ENCODE measurements around the gene SLC8B1.

Gene SLC8B1

DNA sequence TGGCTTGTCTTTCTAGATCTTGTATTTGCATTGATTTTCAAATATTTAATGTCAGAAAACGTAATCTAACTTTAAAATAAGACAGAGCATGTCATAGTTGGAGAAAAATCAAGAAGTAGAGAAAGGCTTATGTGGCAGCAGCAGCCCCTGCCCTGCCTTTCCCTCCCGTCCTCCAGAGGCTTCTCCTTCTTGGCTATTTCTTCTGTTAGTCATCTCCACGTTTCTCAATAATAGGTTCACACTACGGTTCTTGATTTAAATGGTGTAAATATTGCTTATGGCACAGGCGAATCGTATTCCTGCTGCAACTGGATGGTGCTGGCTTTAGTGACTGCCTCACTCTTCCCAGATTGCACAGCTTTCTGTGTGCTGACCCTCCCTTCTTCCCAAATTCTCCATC is 42.8 kb downstream of the SLC8B1 start:
- H3K4me3 ChIP-seq (ENCODE audit: low read depth, low read length): no peak overlapping the region
- no peak for DNase-seq (ENCODE audit: low read depth)
- TF ChIP-seq, protein P1, sequence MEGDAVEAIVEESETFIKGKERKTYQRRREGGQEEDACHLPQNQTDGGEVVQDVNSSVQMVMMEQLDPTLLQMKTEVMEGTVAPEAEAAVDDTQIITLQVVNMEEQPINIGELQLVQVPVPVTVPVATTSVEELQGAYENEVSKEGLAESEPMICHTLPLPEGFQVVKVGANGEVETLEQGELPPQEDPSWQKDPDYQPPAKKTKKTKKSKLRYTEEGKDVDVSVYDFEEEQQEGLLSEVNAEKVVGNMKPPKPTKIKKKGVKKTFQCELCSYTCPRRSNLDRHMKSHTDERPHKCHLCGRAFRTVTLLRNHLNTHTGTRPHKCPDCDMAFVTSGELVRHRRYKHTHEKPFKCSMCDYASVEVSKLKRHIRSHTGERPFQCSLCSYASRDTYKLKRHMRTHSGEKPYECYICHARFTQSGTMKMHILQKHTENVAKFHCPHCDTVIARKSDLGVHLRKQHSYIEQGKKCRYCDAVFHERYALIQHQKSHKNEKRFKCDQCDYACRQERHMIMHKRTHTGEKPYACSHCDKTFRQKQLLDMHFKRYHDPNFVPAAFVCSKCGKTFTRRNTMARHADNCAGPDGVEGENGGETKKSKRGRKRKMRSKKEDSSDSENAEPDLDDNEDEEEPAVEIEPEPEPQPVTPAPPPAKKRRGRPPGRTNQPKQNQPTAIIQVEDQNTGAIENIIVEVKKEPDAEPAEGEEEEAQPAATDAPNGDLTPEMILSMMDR (IDR thresholded peaks at IDR 0.05; ENCODE audit: insufficient read depth, low read depth, low read length, missing control alignments): no peak

DNA sequence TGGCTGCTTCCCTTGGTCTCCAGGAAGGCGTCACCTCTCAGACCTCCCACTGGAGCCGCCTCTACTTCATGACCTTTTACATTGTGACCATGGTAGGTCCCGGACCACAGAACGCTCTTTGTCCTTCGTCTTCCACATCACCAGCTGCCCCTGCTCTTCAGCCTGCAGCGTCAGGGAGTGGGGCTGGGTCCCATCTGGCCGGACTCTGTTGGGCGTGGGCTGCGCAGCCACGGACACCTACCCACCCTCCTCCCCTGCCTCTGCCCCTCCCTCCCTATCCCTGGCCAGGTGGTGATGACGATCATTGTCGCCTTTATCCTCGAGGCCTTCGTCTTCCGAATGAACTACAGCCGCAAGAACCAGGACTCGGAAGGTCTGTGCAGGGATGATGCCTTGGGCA is 43.3 kb downstream of the SLC8B1 start:
- TF ChIP-seq, protein P1 (IDR thresholded peaks at IDR 0.05; ENCODE audit: insufficient read depth, low read depth, low read length, missing control alignments): no peak
- no peak for DNase-seq (ENCODE audit: low read depth)
- H3K4me3 ChIP-seq (ENCODE audit: low read depth, low read length): no peak overlapping the region

DNA sequence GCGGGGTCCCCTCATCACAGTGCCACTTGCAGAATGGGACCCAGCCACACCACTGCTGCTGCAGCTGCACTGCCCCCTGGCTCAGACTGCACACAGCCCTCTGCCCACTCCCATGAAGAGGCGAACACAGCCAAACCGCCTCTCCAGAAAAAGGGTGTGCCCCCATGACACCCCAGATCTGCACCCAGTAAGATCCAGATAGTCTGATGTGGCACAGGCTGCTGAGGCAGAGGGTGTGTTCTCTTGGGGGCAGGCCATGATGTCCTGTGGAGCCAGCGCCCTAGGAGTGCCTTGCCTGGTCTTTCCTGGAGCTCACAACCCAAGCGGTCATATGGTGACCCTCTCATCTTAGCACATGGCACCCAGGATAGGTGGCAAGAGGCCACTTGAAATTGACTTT is 44.4 kb downstream of the SLC8B1 start:
- no peak overlapping the region for H3K4me3 ChIP-seq (ENCODE audit: low read depth, low read length)
- no peak for DNase-seq (ENCODE audit: low read depth)
- TF ChIP-seq, protein P1 (IDR thresholded peaks at IDR 0.05; ENCODE audit: insufficient read depth, low read depth, low read length, missing control alignments): no peak

DNA sequence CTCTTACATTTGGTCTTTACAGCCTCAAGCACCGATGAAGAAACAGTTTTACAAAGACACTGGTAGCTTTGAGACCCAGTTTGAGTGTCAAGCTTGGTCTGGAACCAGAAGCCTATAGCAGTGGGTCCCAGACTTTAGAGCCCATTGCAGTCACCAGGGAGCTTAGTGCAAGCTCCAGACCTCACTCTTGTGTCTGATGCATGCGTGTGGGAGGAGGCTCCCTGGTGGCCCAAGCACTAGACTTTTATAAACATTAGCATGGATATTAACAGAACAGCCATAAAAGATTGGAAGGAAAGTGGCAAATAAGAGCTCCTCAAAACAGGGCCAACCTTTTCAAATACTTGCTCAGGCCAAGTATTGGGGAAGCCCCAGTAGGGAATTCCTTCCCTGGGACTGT is 45.5 kb downstream of the SLC8B1 start:
- DNase-seq (ENCODE audit: low read depth): no peak
- TF ChIP-seq, protein P1 (IDR thresholded peaks at IDR 0.05; ENCODE audit: insufficient read depth, low read depth, low read length, missing control alignments): no peak
- H3K4me3 ChIP-seq (ENCODE audit: low read depth, low read length): no peak overlapping the region

DNA sequence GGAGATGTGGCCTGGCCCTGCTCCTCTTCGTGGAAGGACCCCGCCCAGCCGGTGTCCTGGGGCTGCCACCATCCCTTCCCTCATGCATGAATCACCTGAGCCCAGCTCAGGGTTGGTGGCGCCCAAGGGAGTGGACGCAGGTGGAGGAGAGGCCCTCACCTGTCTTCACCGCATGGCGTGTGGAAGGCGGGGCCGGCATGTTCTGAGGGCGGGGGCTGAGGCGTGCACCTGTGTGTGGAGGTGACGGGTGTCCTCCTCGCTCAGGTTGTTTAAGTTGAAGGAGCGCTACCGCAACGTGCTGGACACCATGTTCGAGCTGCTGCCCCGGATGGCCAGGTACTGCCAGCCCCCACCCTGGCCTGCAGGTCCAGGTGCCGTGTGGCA is 47.0 kb downstream of the SLC8B1 start:
- TF ChIP-seq, protein P1 (IDR thresholded peaks at IDR 0.05; ENCODE audit: insufficient read depth, low read depth, low read length, missing control alignments): no peak
- H3K4me3 ChIP-seq (ENCODE audit: low read depth, low read length): no peak overlapping the region
- no peak for DNase-seq (ENCODE audit: low read depth)

DNA sequence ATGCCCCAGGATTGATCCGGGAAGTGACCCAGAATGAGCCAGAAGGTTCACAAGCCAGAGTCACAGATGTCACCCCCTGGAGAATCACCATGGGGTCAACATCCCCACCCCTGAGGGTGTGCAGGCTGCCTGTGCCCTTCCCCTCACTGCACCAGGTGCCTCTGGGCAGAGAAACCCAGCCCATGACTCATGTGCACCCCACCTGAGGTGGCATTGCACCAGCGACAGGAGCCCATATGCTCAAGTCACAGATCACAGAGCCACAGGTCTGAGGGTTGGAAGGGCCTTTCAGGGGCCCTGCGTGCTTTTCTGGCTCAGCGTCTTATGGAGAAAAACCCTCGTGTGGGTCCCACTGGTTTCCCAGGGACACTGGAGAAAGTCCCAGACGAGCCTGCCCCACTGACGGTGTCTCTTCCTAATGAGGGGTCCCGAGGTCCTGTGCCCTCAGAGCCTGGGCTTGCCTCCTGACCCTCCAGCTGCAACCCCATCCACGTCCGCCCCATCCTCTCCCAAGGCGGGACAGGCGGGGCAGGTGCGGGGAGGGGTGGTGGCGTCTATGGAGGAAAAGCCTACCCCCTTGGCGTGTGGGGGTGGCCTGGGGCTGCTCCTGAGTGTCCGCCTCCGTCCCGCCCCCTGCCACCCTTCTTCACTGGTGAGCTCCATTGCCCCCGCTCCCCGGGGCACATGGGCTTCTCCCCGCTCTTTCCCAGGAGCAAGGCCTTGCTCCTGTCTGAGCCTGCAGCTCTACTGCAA is 47.6 kb downstream of the SLC8B1 start:
- no peak for DNase-seq (ENCODE audit: low read depth)
- no peak overlapping the region for H3K4me3 ChIP-seq (ENCODE audit: low read depth, low read length)
- TF ChIP-seq, protein P1 (IDR thresholded peaks at IDR 0.05; ENCODE audit: insufficient read depth, low read depth, low read length, missing control alignments): no peak

DNA sequence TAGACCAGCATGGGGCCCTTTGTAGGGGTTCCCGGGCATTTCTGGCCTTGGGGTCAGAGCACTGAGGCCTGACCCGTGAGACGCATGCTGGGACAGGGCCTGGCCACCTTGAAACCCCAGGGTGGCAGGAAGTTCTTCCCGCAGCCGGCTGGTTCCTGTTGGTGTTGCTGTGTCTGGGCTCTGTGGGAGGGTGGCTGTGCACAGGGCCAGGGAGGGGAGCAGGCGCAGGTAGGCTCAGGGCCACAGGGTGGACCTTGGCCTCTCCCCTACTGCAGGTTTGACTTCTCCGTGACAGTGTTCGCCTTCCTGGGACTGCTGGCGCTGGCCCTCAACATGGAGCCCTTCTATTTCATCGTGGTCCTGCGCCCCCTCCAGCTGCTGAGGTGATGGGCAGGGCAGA is 48.2 kb downstream of the SLC8B1 start:
- no peak overlapping the region for H3K4me3 ChIP-seq (ENCODE audit: low read depth, low read length)
- TF ChIP-seq, protein P1 (IDR thresholded peaks at IDR 0.05; ENCODE audit: insufficient read depth, low read depth, low read length, missing control alignments): no peak
- no peak for DNase-seq (ENCODE audit: low read depth)

Data from GM12865 (cell line).